HUES6 (cell line): ENCODE data around the gene ANGPTL5.
A peak's percentile ranks its signal among the peaks of the same experiment; 100 is the strongest.
"Not testable (repeated sequence)": the region's sequence is repeated elsewhere in the genome, so short reads cannot be mapped to it uniquely, and the experiment has no call there.

ENCODE experiments used
- H3K27ac ChIP-seq: 2 replicates; pipeline ENCODE4 v1.7.0; 2013; ENCODE audit warnings: low read depth, mild to moderate bottlenecking, low read length, inconsistent platforms
- H3K27me3 ChIP-seq: 2 replicates; pipeline ENCODE4 v1.6.1; 2013; ENCODE audit warnings: low read length; ENCODE audit not compliant: control insufficient read depth, insufficient read depth
- H3K36me3 ChIP-seq: 2 replicates; pipeline ENCODE4 v1.6.1; 2013; ENCODE audit warnings: low read length; ENCODE audit not compliant: control insufficient read depth, insufficient read depth
- H3K4me1 ChIP-seq: 2 replicates; pipeline ENCODE4 v1.6.1; 2013; ENCODE audit warnings: low read length; ENCODE audit not compliant: control insufficient read depth, insufficient read depth
- H3K4me3 ChIP-seq: 2 replicates; pipeline ENCODE4 v1.5.1; 2013; ENCODE audit warnings: low read depth, low read length
- H3K9ac ChIP-seq: one replicate; pipeline ENCODE4 v1.6.1; 2013; ENCODE audit warnings: mild to moderate bottlenecking, low read length
- H3K9me3 ChIP-seq: 2 replicates; pipeline ENCODE4 v1.6.1; 2013; ENCODE audit warnings: low read depth, low read length; ENCODE audit not compliant: control insufficient read depth, insufficient read depth

The ANGPTL5 gene

GRCh38 chr11:101862391-101863233, 53.7 kb downstream of the ANGPTL5 start:
- H3K36me3 ChIP-seq = no peaks in the 10 kb centered on the region
- H3K27me3 ChIP-seq = no peaks in the 10 kb centered on the region
- peaks cover 8% of the 10 kb centered on the region; the same call in 1 of the 2 replicates for H3K9me3 ChIP-seq
- H3K9ac ChIP-seq = no peak overlapping the region
- peaks cover 9% of the 10 kb centered on the region; the same call in 1 of the 2 replicates for H3K4me1 ChIP-seq
- H3K27ac ChIP-seq = 0 out of 2 replicates have a peak overlapping the region, but pooled peaks have one; percentile 9
- no peak overlapping the region for H3K4me3 ChIP-seq

- no peaks in the 10 kb centered on the region for H3K27me3 ChIP-seq
- no peak overlapping the region for H3K9ac ChIP-seq
- H3K4me3 ChIP-seq = no peak overlapping the region
- H3K9me3 ChIP-seq = peaks cover 8% of the 10 kb centered on the region; the same call in 1 of the 2 replicates
- peaks cover 9% of the 10 kb centered on the region; the same call in 1 of the 2 replicates for H3K4me1 ChIP-seq
- no peaks in the 10 kb centered on the region for H3K36me3 ChIP-seq
- no peak overlapping the region for H3K27ac ChIP-seq
Observed at GRCh38 chr11:101860696-101861427, 55.5 kb downstream of the ANGPTL5 start.

GRCh38 chr11:101852260-101852659, 64.1 kb downstream of the ANGPTL5 start:
- H3K27ac ChIP-seq, H3K9ac ChIP-seq, H3K4me3 ChIP-seq, H3K36me3 ChIP-seq, H3K4me1 ChIP-seq, H3K9me3 ChIP-seq, H3K27me3 ChIP-seq: not testable (repeated sequence)

GRCh38 chr11:101848262-101848661, 68.1 kb downstream of the ANGPTL5 start:
- Histone ChIP-seq H3K9me3 (peaks cover 9% of the 10 kb centered on the region), H3K27me3 (no peaks in the 10 kb centered on the region), H3K4me1 (no peaks in the 10 kb centered on the region), H3K9ac (no peak overlapping the region), H3K4me3 (no peak overlapping the region), H3K27ac (no peak overlapping the region), H3K36me3 (no peaks in the 10 kb centered on the region)

- Histone ChIP-seq H3K27ac (no peak overlapping the region), H3K9ac (no peak overlapping the region), H3K36me3 (no peaks in the 10 kb centered on the region), H3K27me3 (no peaks in the 10 kb centered on the region), H3K4me3 (no peak overlapping the region), H3K4me1 (no peaks in the 10 kb centered on the region), H3K9me3 (0 out of 2 replicates have a peak, but pooled peaks cover 3% of the 10 kb centered on the region)
Observed at GRCh38 chr11:101844608-101845007, 71.7 kb downstream of the ANGPTL5 start.

GRCh38 chr11:101840704-101841103, 75.6 kb downstream of the ANGPTL5 start:
- H3K4me1 ChIP-seq = no peaks in the 10 kb centered on the region
- H3K27me3 ChIP-seq = no peaks in the 10 kb centered on the region
- no peak overlapping the region for H3K4me3 ChIP-seq
- H3K36me3 ChIP-seq = no peaks in the 10 kb centered on the region
- no peak overlapping the region for H3K27ac ChIP-seq
- H3K9ac ChIP-seq = no peak overlapping the region
- 0 out of 2 replicates have a peak, but pooled peaks cover 3% of the 10 kb centered on the region for H3K9me3 ChIP-seq
